NCI-H146 treated with DMSO at 0.1 percent for 48 hours (cell line): ENCODE data around the gene CA9.

Experiments
- DNase-seq: peaks from one replicate; lab custom pipeline; 2025; ENCODE audit not compliant: unreplicated experiment; lab: John Stamatoyannopoulos, UW

The CA9 gene

DNA sequence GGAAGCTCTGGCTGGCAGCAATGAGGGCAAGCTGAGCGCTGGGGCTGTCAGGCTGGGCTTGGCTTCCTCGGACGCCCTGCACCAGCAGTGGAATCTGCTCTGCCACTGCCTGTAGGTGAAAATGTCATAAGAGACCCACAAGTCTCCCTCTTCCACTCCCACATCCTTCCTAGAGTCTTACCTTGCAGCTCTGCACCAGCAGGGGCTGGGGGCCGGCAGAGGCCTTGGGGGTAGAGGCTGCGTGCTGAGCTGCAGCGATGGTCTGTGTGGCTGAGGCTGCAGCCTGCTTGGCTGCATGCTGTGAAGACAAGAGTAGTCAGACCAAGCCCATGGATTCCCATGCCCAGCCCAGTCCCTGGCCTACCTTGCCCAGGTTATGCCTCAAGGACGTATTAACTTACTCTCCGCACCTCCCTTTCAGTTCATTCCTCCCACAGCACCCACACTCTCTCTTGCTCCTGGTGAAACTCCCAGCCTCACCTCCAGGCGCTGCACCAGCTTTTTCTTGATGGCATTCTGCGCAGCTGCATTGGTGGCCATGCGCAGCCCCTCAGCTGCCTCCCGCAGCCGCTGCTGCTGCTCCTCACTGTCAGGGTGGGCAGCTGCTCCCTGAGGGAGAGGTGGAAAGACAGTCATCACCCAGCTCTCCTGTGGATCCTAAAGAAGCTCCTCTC, 41.0 kb downstream of the CA9 start:
- DNase-seq, result no peak

DNA sequence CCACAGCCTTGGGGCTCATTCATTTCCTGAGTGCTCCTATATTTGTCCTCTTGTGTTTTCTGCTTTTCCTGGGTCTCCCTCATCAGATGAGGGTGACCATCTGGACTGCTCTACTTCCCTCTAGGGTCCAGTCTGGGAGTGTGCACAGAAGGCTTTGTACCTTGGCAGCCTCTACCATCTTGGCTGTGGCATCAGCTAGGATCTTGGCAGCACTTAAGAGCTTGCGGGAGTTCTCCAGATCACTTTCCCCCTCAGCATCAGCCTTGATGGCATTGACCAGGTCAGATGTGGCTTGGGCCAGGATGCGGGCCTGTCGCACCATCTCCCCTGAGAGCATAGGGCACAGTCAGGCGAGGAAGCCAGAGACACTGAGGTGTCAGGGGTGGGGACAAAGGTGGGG, 42.5 kb downstream of the CA9 start:
- DNase-seq, result no peak

- DNase-seq, result no peak
Observed at GRCh38 chr9:35717132-35717870, 43.6 kb downstream of the CA9 start.

DNA sequence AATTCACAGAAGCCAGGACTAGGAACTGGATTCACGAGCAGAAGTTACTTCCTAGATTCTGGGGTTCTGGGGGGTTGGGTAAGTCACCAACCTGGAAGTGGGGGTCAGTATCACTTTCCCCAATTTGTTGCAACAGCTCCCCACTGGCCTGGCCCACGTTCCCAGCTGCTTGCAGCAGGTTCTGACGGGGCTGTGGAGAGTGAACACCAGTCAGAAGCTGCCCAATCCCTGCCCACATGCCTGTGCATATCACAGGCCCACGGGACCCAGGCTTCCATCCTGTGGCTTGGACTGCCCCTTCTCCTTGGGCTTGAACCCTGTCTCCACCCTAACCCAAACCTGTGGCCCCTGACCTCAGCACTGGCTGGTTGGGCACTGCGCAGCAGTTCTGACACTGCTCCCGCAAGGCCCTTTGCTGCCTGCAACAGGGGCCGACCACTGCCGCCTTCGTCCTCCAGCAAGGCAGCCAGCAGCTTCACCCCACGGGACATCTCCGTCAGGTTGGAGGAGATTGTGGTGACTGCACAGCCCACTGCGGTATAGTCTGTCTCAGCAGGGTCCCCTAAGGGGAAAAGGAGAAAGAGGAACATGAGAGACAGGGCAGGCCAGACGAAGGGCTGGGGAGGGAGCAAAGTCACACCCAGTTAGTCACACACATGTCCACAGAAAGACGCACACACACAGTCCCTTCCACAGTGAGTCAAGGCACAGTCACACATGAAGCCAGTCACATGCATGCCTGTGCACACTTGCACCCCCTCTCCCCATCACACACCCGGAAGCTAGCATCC, 45.2 kb downstream of the CA9 start:
- DNase-seq, result no peak

DNA sequence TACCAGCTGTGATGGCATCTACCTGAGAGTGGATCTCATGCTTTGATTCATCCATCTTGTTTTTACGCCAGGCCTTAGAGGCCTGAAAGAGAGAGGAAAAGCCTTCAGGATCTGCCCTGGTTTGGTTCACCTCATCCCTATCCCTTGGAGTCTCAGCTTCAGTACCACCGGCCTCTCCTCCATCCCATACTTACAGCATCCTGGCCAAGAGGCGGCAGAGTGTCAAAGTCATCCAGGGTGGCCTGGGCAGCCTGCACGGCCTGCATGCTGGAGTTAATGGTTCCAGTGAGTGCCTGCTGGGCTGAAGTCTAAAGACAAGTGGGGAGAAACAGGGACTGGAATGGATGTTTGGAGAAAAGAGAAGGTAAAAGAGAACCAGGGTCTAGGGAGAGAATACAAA, 45.8 kb downstream of the CA9 start:
- DNase-seq, result no peak

DNA sequence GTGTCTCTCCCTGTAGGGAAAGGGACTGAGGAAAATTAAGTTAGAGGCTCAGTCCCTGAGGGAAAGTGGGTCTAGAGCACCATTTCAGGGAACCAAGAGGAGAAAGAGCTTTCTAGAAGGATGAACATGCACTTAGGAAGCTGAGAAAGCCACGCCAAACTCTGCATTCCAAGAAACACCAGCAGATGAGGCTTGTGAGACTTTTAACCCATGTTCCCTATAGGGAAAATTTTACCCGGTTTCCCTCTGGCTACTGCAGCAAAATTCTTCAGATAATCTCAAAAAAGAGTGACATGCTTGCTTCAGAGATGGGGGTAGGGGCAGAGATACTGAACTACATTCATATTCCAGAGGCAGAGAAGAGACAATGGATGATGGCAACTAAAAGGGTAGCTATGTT, 49.7 kb downstream of the CA9 start:
- no peak for DNase-seq

- DNase-seq, result no peak
Observed at GRCh38 chr9:35723908-35724307, 50.2 kb downstream of the CA9 start.

- no peak for DNase-seq
Observed at GRCh38 chr9:35725362-35725761, 51.6 kb downstream of the CA9 start.

DNA sequence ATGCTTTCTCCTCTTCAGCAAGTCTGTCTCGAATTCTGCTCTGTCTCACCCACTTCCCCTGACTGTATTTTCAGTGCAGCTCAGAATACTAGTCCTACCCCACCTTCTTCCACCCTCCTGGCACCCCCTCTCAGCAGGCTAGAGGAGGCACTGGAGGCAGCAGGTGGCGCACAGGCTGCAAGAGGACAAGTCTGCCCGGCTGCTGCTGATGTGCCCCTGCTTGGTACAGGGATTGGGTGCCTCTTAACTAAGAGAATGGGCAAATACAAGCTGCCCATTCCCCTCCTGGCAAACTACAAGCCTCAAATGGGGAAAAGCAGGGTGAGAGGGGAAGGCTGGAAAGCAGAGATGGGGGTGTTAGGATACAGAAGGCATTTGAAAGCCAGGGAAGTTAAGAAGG, 53.2 kb downstream of the CA9 start:
- no peak for DNase-seq

GRCh38 chr9:35727676-35728040, 53.9 kb downstream of the CA9 start:
- DNase-seq, result no peak

DNA sequence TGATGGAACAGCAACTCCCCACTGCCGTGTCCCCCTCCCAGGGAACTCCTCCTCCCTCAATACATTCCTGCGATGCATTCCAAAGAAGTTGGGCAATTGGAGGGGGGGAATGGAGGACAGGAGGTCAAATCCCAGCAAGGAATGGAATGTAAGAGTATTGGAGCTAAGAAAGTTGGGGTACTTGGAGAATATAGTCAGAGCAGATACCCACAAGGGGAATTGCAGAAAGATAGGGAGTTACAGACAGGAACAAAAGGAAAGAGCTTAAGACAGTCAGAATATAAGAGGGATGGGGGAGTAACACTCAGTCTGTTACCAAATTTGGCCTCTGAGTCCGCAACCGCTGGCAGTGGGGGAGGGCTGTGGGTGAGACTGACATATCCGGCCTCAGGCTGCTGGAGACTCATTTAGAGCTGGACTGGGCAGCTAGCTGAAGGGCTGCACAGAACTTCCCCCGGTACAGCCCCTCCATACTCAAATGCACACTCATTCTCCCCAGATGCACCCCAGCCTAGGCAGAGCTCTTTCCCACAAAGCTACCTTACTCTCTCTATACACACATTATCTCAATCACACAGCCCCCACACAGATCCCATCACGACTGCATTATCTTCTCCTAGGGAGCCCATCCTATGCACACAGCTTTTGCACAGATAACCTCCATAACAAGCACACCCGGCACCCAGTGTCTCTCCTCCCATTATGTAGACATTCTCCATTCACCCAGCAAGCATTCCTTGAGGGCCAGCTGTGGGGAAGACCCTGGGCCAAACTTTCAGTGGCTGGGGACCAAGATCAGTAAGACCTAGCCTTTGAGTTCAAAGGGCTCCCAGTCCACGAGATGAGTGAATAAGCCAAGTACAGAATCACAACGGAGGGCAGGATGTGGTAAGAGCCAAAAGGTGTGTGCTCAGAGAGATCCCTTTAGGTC, 54.6 kb downstream of the CA9 start:
- DNase-seq, result no peak

- no peak for DNase-seq
Observed at GRCh38 chr9:35729101-35729500, 55.4 kb downstream of the CA9 start.

DNA sequence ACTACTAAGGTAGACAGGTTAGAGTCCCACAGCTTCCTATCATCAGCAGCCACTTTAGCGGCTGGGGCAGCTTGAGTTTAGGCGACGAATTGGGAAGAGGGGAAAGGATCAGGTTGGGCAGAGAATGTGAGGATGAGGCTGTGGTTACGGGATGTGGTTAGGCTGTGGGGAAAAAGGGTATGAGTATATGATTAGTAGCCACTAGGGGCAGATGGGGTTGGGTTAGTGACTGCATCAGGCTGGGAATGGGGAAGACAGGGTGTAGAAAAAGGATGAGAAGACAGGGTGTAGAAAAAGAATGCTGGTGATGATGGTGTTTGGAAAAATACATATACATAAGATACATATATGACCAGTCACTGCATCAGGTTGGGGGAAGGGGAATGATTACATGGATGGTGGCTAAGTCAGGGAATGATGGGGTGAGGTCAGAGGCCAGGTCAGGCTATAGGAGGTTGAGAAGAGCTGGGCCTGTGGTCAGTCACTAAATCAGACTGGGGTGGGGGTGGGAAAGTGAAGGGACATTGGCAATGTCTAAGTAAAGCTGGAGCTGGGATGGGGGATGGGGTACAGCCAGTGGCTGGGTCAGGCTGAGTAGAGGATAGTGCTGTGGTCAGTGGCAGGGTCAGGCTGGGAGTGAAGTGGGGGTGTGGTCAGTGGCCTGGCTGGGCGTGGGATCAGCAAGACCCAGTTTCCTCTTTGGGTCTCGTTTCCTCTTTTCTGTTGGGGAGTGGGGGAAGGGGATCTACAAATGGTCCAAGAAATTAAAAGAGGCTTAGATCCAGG, 56.2 kb downstream of the CA9 start:
- no peak for DNase-seq

DNA sequence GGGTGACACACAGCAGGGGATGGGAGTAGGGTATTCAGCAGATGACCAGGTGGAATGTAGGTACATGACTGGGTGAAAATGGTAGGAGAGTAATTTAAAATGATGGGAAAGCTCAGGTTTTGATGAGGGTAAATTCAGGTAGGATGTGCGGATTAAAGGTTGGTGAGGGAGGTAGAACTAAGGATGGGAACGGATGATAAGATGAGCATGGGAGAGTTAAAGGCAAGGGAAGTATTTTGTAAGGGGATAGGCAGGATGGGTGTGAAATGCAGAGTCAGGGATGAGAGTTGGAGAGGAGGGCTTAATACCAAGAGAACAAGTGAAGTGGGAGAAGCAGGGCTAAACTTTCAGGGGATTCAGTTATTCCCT, 56.7 kb downstream of the CA9 start:
- DNase-seq, result no peak
